Measurements from ENCODE around the gene USP24.
"Not testable (repeated sequence)": the region's sequence is repeated elsewhere in the genome, so short reads cannot be mapped to it uniquely, and the experiment has no call there.

The USP24 gene

DNA sequence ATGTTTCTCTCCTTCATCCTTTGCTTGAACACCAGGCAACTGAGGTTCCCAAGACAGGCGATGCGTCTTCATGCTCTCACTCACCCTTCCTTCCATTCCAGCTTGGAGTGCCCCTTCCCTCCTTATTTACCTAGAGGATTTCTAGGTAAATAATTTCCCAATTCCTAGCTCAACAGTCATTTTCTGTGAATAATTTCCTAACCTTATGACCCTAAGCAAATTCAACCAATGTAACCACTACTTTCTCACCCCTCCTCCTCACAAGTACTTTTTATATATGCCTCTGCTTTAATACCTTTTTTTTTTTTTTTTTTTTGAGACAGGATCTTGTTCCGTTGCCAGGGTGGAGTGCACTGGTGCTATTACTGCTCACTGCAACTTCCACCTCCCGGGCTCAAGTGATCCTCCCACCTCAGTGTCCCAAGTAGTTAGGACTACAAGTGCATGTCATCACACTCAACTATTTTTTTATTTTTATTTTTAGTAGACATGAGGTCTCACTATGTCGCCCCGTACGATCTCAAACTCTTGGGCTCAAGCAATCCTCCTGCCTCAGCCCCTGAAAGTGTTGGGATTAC, 86.7 kb downstream of the USP24 start:
- no peak overlapping the region for H3K27ac ChIP-seq
- H3K9me3 ChIP-seq (ENCODE audit: low read depth, low read length), result no peaks in the 10 kb centered on the region
- no peak overlapping the region for H3K4me3 ChIP-seq
- H3K9ac ChIP-seq (ENCODE audit: insufficient read length), result no peak overlapping the region
- no peak for DNase-seq (ENCODE audit: low read depth, low spot score)
- TF ChIP-seq POLR2AphosphoS5 (IDR thresholded peaks at IDR 0.05; ENCODE audit: borderline replicate concordance, low read depth, low read length) (no peak), FOXP2 (optimal IDR thresholded peaks at IDR 0.05; ENCODE audit: control extremely low read depth, extremely low read length, insufficient read depth) (no peak)
- peaks cover 86% of the 10 kb centered on the region for H3K36me3 ChIP-seq (ENCODE audit: insufficient read depth, low read length)

DNA sequence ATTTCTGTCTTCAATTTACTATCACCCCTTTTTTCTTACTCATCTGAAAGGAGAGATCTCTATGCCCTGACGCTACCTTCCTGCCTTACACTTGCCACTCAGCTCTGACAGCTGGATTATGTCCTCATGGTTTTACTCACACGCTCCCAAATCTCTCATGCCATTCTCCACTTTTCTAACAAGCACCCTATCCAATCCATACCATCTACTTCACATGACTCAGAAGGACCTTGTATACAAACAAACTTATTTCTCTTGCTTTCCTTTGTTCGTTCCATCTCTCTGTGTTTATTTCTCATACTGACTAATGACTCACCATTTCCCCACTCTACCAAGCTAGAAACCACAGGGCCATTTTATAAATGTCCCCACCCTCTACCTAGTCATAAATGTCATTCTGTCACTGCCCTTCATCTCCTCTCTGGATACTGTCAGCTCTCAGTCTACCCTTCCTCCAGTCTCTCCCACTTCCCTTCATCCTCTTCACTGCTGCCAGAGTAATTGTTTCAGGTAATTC, 87.3 kb downstream of the USP24 start:
- no peak for DNase-seq (ENCODE audit: low read depth, low spot score)
- Histone ChIP-seq H3K36me3 (ENCODE audit: insufficient read depth, low read length) (peaks cover 87% of the 10 kb centered on the region), H3K9ac (ENCODE audit: insufficient read length) (no peak overlapping the region), H3K27ac (no peak overlapping the region), H3K9me3 (ENCODE audit: low read depth, low read length) (no peaks in the 10 kb centered on the region), H3K4me3 (no peak overlapping the region)
- TF ChIP-seq POLR2AphosphoS5 (IDR thresholded peaks at IDR 0.05; ENCODE audit: borderline replicate concordance, low read depth, low read length) (no peak), EZH2 (IDR thresholded peaks at IDR 0.05) (no peak), FOXP2 (optimal IDR thresholded peaks at IDR 0.05; ENCODE audit: control extremely low read depth, extremely low read length, insufficient read depth) (no peak)

DNA sequence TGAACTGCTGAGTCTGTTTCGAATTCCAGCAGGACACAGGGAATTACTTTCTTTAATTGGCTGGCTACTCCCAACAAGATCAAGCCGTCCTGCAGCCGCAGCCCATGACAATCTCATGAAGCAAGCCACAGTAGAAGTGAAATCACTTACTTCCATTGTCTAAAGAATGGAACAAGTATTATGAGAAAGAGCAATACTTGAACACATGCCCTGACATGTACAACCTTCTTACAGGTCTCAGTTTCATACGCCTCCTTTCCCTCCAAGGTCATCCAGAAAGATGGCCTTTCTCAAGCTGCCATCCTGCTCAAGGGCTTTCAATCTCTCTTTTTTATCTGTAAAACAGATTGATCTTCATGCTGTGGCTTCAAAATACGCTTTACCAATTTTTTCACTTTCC, 90.7 kb downstream of the USP24 start:
- Histone ChIP-seq H3K4me3 (no peak overlapping the region), H3K9ac (ENCODE audit: insufficient read length) (no peak overlapping the region), H3K36me3 (ENCODE audit: insufficient read depth, low read length) (peaks cover 87% of the 10 kb centered on the region), H3K27ac (no peak overlapping the region), H3K9me3 (ENCODE audit: low read depth, low read length) (no peaks in the 10 kb centered on the region)
- no peak for DNase-seq (ENCODE audit: low read depth, low spot score)
- TF ChIP-seq EZH2 (IDR thresholded peaks at IDR 0.05) (no peak), FOXP2 (optimal IDR thresholded peaks at IDR 0.05; ENCODE audit: control extremely low read depth, extremely low read length, insufficient read depth) (no peak), POLR2AphosphoS5 (IDR thresholded peaks at IDR 0.05; ENCODE audit: borderline replicate concordance, low read depth, low read length) (no peak)

DNA sequence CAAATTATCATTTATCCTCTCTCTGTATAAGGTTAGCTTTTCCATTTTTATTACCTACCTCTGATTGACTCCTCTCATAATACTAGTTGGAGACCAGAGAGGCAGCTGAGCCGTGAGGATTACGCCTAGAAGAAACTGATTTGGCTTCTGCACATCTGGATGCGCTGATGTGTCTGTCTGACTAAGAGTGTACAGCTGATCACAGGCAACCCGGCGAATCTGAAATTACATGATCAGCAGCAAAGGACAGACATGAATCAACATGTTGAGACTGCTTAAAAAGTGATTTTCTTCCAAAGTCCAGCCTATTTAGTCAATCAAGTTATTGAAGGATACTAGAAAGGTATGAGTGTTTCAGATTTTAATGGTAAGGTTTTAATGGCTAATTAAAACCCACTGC, 94.6 kb downstream of the USP24 start:
- no peak overlapping the region for H3K9ac ChIP-seq (ENCODE audit: insufficient read length)
- no peak for DNase-seq (ENCODE audit: low read depth, low spot score)
- H3K4me3 ChIP-seq, result no peak overlapping the region
- TF ChIP-seq POLR2AphosphoS5 (IDR thresholded peaks at IDR 0.05; ENCODE audit: borderline replicate concordance, low read depth, low read length), result no peak
- H3K27ac ChIP-seq, result no peak overlapping the region
- H3K36me3 ChIP-seq (ENCODE audit: insufficient read depth, low read length), result peaks cover 91% of the 10 kb centered on the region
- H3K9me3 ChIP-seq (ENCODE audit: low read depth, low read length), result no peaks in the 10 kb centered on the region

DNA sequence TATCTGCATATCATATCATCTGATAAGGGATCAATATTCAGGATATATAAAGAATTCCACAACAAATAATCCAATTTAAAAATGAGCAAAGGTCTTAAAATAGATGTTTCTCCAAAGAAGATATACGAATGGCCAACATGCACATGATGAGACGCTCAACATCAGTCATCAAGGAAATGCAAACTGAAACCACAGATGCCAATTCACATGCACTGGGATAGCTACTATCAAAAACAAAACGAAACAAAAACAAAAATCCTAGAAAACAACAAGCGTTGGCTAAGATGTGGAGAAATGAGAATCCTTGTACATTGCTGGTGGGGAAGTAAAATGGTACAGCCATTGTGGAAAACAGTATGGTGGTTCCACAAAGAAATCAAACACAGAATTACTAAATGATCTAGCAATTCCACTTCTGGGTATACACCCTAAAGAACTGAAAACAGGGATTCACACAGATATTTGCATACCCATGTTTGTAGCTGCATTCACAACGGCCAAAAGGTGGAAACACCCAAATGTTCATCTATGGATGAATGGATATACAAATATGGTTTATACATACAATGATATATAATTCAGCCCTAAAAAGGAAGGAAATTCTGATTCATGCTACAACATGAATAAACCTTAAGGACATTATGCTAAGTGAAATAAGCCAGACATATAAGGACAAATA, 96.4 kb downstream of the USP24 start:
- no peak for TF ChIP-seq FOXP2 (optimal IDR thresholded peaks at IDR 0.05; ENCODE audit: control extremely low read depth, extremely low read length, insufficient read depth)
- H3K27ac ChIP-seq, result no peak overlapping the region
- H3K9me3 ChIP-seq (ENCODE audit: low read depth, low read length), result no peaks in the 10 kb centered on the region
- DNase-seq (ENCODE audit: low read depth, low spot score), result no peak
- peaks cover 88% of the 10 kb centered on the region for H3K36me3 ChIP-seq (ENCODE audit: insufficient read depth, low read length)
- no peak overlapping the region for H3K4me3 ChIP-seq
- no peak overlapping the region for H3K9ac ChIP-seq (ENCODE audit: insufficient read length)

DNA sequence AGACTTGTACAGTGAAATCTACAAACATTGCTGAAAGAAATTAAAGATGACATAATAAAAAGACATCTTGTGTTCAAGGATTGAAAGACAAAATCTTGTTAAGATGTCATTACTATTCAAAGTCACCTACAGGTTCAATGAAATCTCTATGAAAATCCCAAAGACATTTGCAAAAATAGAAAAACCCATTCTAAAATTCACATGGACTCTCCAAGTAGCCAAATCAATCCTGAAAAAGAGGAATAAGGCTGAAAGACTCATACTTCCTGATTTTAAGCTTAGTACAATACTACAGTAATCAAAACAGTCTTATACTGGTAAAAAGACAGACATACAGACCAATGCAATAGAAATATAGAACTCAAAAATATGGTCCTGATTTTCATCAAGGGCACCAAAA, 97.2 kb downstream of the USP24 start:
- H3K4me3 ChIP-seq, result no peak overlapping the region
- no peak overlapping the region for H3K27ac ChIP-seq
- no peak for TF ChIP-seq POLR2AphosphoS5 (IDR thresholded peaks at IDR 0.05; ENCODE audit: borderline replicate concordance, low read depth, low read length)
- TF ChIP-seq EZH2 (IDR thresholded peaks at IDR 0.05), result no peak
- TF ChIP-seq FOXP2 (optimal IDR thresholded peaks at IDR 0.05; ENCODE audit: control extremely low read depth, extremely low read length, insufficient read depth), result no peak
- H3K36me3 ChIP-seq (ENCODE audit: insufficient read depth, low read length), result peaks cover 87% of the 10 kb centered on the region
- H3K9me3 ChIP-seq (ENCODE audit: low read depth, low read length), result no peaks in the 10 kb centered on the region
- DNase-seq (ENCODE audit: low read depth, low spot score), result no peak
- H3K9ac ChIP-seq (ENCODE audit: insufficient read length), result no peak overlapping the region

DNA sequence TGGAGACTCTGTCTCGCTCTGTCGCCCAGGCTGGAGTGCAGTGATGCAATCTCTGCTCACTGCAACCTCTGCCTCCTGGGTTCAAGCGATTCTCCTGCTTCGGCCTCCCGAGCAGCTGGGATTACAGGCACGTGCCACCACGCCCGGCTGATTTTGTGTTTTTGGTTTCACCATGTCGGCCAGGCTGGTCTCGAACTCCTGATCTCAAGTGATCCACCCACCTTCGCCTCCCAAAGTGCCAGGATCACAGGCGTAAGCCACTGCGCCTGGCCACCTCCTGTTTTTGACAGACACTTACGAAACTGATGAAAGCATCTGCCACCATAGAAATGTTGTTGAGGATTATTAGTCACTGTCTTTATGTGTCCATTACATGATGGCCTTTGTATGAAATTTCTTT, 106.2 kb downstream of the USP24 start:
- not testable (repeated sequence) for H3K9me3 ChIP-seq (ENCODE audit: low read depth, low read length); H3K4me3 ChIP-seq; H3K9ac ChIP-seq (ENCODE audit: insufficient read length); H3K27ac ChIP-seq; DNase-seq (ENCODE audit: low read depth, low spot score)
- H3K36me3 ChIP-seq (ENCODE audit: insufficient read depth, low read length), result peaks cover 66% of the 10 kb centered on the region

DNA sequence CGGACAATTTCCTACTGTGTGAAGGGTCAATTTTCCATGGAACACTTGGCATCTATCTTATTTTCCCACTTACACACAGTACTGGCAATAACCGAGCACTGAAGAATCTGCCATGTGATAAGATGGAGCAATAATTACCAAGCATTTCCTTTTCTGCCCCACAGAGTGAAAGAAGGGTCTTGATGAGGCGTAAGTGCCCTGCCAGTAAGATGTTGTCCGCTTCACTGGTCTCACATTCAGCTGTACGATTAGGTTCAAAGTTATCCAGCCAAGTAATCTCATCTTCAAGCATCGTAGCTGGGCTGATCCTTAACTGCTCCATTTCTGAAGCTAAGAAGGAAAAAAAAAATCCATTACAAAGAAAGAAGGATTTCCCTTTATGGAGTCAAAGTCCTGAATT, 108.1 kb downstream of the USP24 start:
- H3K27ac ChIP-seq, result no peak overlapping the region
- peaks cover 67% of the 10 kb centered on the region for H3K36me3 ChIP-seq (ENCODE audit: insufficient read depth, low read length)
- H3K4me3 ChIP-seq, result no peak overlapping the region
- no peaks in the 10 kb centered on the region for H3K9me3 ChIP-seq (ENCODE audit: low read depth, low read length)
- no peak for TF ChIP-seq EZH2 (IDR thresholded peaks at IDR 0.05)
- no peak for TF ChIP-seq FOXP2 (optimal IDR thresholded peaks at IDR 0.05; ENCODE audit: control extremely low read depth, extremely low read length, insufficient read depth)
- no peak for TF ChIP-seq POLR2AphosphoS5 (IDR thresholded peaks at IDR 0.05; ENCODE audit: borderline replicate concordance, low read depth, low read length)
- no peak overlapping the region for H3K9ac ChIP-seq (ENCODE audit: insufficient read length)
- no peak for DNase-seq (ENCODE audit: low read depth, low spot score)

DNA sequence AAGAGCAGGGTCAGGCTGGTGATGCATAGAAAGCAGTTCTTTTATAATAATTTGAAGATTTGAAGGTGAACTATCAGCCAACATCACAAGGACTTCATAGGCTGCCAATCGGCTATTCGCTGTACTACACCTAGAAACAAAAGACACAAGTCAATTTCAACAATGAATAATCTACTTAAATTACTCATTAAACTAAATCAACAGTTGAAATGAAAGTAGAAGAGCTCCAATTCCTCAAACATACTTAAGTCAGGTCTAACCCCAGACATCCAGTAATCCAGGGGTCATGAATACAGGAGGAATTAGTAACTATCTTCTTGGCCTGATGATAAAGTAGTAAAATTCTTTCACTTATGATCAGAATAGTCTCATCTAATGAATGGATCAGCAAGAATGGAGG, 111.3 kb downstream of the USP24 start:
- peaks cover 74% of the 10 kb centered on the region for H3K36me3 ChIP-seq (ENCODE audit: insufficient read depth, low read length)

More for the DNA sequence above, 111.3 kb downstream of the USP24 start:
- Histone ChIP-seq H3K9ac (ENCODE audit: insufficient read length) (no peak overlapping the region), H3K9me3 (ENCODE audit: low read depth, low read length) (no peaks in the 10 kb centered on the region), H3K27ac (no peak overlapping the region), H3K4me3 (no peak overlapping the region)
- no peak for DNase-seq (ENCODE audit: low read depth, low spot score)
- no peak for TF ChIP-seq FOXP2 (optimal IDR thresholded peaks at IDR 0.05; ENCODE audit: control extremely low read depth, extremely low read length, insufficient read depth)
- TF ChIP-seq POLR2AphosphoS5 (IDR thresholded peaks at IDR 0.05; ENCODE audit: borderline replicate concordance, low read depth, low read length), result no peak
- no peak for TF ChIP-seq EZH2 (IDR thresholded peaks at IDR 0.05)

Measured in SK-N-MC (cell line).